GM12864 (cell line): Measurements from ENCODE around the gene CLNK.

Source experiments
- DNase-seq: peaks from one replicate; pipeline ENCODE4 v3.0.0-alpha.2; 2011; ENCODE audit warnings: low read depth
- H3K4me3 ChIP-seq: 2 replicates; pipeline ENCODE4 v1.5.1; 2011; ENCODE audit warnings: mild to moderate bottlenecking, low read depth, low read length, control low read depth
- TF ChIP-seq, protein P1 (sequence below): IDR thresholded peaks from 2 replicates; pipeline ENCODE4 v1.5.1; 2011; ENCODE audit warnings: low read depth, mild to moderate bottlenecking, moderate library complexity, low read length, control low read depth, inconsistent platforms; ENCODE audit errors: missing control alignments

Gene CLNK

DNA sequence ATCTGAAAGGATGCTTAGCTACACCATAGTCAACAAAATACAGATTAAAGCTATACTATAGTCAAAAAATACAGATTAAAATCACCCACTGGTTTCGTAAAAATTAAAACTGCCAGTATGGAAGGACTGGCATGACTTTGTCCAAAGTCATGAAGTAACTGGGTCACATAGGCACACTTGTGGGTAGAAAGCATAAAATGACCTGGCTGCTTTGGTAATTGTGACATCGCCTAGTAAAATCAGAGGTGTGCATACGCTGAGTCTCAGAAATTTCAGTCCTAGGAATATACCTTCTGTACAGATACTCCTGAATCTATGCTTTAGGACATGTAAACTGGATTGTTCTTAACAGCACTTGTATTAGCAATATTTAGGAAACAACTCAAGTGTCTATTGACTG lies 28.1 kb downstream of the CLNK start:
- no peak for DNase-seq
- TF ChIP-seq, protein P1, sequence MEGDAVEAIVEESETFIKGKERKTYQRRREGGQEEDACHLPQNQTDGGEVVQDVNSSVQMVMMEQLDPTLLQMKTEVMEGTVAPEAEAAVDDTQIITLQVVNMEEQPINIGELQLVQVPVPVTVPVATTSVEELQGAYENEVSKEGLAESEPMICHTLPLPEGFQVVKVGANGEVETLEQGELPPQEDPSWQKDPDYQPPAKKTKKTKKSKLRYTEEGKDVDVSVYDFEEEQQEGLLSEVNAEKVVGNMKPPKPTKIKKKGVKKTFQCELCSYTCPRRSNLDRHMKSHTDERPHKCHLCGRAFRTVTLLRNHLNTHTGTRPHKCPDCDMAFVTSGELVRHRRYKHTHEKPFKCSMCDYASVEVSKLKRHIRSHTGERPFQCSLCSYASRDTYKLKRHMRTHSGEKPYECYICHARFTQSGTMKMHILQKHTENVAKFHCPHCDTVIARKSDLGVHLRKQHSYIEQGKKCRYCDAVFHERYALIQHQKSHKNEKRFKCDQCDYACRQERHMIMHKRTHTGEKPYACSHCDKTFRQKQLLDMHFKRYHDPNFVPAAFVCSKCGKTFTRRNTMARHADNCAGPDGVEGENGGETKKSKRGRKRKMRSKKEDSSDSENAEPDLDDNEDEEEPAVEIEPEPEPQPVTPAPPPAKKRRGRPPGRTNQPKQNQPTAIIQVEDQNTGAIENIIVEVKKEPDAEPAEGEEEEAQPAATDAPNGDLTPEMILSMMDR: no peak
- H3K4me3 ChIP-seq: no peak overlapping the region

DNA sequence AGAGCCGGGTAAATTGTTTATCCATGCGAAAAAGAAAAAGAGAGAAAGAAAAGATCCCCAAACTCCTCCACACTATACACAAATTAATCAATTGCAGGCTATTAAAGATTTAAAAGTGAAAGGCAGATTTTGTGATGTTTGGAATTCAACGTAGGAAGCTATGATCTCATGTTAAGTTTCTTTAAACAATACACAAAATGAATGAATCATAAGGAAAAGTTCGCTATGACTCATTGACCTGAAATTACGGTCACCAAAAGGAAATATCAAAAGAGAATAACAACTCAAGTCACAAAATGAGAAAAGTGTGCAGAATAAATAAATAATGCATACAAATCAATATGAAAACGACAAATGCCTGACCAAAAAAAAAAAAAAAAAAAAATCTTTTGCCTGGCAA lies 28.6 kb downstream of the CLNK start:
- no peak for DNase-seq
- TF ChIP-seq, protein P1: no peak
- H3K4me3 ChIP-seq: no peak overlapping the region

DNA sequence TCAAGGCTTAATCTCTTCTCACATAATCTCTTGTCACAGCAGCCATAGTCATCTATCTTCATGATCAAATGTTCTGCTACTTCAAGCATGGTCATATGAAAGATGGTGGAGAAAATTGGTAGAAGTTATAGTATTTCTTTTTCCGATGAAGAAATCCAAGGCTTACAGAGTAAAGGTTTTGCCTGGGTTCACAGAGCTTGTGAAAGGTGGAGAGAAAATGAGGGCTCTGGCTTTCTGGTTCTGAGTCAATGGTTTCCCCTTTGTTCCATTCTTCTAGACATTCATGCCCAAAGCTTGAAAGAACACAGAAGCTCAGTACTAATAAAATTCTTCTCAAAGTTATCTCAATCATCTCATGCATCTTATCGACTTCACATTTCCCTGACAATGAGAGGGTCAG lies 36.1 kb downstream of the CLNK start:
- DNase-seq: no peak
- no peak overlapping the region for H3K4me3 ChIP-seq
- TF ChIP-seq, protein P1: no peak

DNA sequence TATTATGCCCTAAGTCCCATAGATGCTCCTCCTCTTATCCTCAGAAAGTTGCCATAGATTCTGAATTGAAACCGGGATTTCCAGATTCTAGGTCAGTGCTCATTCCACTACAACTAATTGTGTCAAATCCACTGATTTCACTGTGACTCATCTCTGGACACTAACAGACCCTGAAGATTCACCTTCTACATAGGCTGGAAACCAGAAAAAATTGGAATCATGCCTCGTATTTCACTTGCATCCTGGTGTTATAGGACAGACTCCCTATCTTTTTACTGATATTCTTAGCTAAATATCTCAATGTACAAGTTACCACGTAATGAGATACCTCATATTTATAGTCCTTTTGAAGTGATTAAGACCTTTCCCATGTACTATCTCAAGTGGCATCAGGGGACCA lies 36.7 kb downstream of the CLNK start:
- TF ChIP-seq, protein P1: no peak
- DNase-seq: no peak
- H3K4me3 ChIP-seq: no peak overlapping the region

DNA sequence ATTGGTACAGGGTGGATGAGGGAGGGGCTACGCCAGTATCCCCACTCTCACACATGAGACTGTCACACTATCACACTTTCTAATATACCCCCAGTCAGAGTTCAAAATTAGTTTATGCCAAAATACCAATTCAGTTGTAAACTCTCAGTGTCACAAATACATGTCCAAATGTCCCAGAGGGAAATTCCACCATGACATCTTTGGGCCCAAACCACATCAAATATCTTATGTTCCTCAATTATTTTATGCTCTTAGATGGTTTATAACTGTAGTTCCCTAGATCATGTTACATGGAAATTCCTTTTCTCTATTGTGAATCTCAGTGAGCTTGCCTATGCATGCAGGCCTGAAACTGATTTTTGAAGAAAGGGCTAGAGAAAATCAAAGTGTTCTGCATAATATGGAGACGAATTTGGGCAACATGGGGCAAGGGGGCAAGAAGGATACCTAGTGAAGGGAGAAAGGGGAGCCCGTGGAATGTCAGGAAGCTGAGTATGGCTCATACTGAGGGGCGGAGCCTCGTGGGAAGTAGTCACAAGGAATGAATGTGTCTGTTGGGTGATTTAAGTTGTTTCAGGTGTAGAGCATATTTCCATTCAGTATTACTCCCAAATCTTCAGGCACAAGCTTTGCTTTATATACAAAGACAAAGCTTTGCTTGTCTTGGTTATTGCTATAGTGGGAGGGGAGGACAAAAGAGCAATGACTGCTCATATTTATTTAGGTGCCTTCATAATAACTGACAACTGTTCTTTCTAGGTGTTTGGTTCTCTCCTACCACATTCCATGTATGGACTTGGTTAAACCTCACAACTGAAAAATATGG lies 40.8 kb downstream of the CLNK start:
- TF ChIP-seq, protein P1: no peak
- H3K4me3 ChIP-seq: no peak overlapping the region
- DNase-seq: no peak

DNA sequence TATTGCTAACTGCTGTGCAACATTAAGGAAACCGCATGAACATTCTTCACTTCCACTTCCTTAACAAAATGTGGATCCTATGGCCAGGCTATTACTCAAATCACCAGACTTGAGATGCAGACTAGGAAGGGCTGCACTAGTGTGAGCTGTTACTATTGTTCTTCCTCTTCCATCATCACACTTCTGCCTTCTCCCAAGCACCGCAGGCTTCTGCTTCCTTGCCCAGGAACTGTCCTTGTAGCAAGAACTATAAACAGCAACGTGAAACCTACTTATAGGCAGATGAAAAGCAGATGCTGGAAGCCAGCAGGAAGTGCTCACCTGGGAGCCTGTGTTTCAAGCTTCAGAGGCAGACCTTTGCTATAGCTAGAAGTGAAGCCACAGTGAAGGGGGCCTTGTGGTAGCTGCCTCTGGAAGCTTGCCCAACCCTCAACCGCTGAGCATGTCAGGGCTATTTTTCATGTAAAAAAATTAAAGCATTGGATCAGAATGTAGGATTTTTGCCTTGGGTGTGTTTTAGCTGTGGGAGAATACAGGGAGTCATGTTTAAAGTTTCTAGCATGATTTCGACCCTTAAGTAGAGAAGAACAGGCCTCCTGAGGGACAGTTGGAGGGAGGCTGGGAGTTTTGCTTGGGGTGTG lies 43.9 kb downstream of the CLNK start:
- TF ChIP-seq, protein P1: no peak
- no peak for DNase-seq
- no peak overlapping the region for H3K4me3 ChIP-seq

DNA sequence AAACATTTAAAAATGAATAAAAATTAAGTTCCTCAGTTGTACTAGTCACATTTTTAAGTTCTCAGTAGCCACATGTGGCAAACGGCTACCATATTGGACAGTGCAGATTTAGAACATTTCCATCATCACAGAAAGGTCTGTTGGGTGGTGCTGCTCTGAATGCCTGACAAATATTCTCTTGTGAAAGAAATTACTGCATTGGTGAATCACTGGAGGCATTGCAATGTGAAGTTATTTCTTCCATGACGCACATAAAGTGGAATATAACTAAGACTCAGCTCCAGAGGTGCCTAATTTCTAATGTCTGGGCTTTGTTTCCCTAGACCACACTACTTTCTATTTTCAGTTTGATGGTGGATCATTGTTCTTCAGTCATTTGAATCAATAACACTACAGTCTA lies 44.9 kb downstream of the CLNK start:
- DNase-seq: no peak
- TF ChIP-seq, protein P1: no peak

More for the DNA sequence above, 44.9 kb downstream of the CLNK start:
- H3K4me3 ChIP-seq: no peak overlapping the region
